Measurements from ENCODE around the gene SYNC. TPM values are rescaled to one million over a fixed set of nuclear protein-coding genes. Genes with fewer than 3 reads are reported as not detected.

Gene SYNC
- polyA plus RNA-seq, 3 donors: 0.05 TPM; not detected in 2

- 93% methylated on average over 8 of the region's 12 CpGs for WGBS (ENCODE audit: insufficient coverage)
- Histone ChIP-seq H3K4me3 (replicated peaks in 1 of 3; ENCODE audit: low read depth in 2 of 3, low read length in 3 of 3) (no peak overlapping the region), H3K9me3 (replicated peaks in 1 of 2; ENCODE audit: control insufficient read depth in 1 of 2, insufficient read depth in 1 of 2, low read length in 2 of 2) (no peaks in the 10 kb centered on the region), H3K9ac (ENCODE audit: insufficient read depth, low read length, poor library complexity, severe bottlenecking) (no peak overlapping the region), H3K27ac (ENCODE audit: low read depth in 1 of 2, low read length in 2 of 2) (no peak overlapping the region), H3K4me1 (ENCODE audit: control insufficient read depth in 1 of 2, insufficient read depth in 2 of 2, low read length in 2 of 2) (no peaks in the 10 kb centered on the region), H3K36me3 (replicated peaks in 1 of 2; ENCODE audit: control insufficient read depth in 1 of 2, insufficient read depth in 2 of 2, low read length in 2 of 2) (peaks cover 88 to 94% of the 10 kb centered on the region in 2 donors), H3K79me2 (ENCODE audit: insufficient read depth, low read length) (peaks cover 38% of the 10 kb centered on the region), H3K27me3 (ENCODE audit: control insufficient read depth in 2 of 2, insufficient read depth in 2 of 2, low read length in 2 of 2) (no peaks in the 10 kb centered on the region), H2AFZ (ENCODE audit: insufficient read depth, low read depth, low read length, poor library complexity, severe bottlenecking) (no peak overlapping the region), H3K4me2 (replicated peaks; ENCODE audit: extremely low read depth, low read length, poor library complexity, severe bottlenecking) (no peak overlapping the region), H4K20me1 (ENCODE audit: insufficient read depth, low read length) (peaks cover 49% of the 10 kb centered on the region)
- no peaks in the 10 kb centered on the region for H3K27me3 Mint-ChIP-seq (ENCODE audit: low read depth in 3 of 3)
- no peak for TF ChIP-seq CTCF (IDR thresholded peaks at IDR 0.05)
- H3K36me3 Mint-ChIP-seq: peaks cover 68 to 94% of the 10 kb centered on the region in 2 donors
- intact Hi-C loops (cut with micrococcal nuclease): no loop called here
- H3K27ac Mint-ChIP-seq: peak overlapping the region in 1 of 7 donors; percentile 3
- H3K4me1 Mint-ChIP-seq: no peaks in the 10 kb centered on the region
- H3K4me3 Mint-ChIP-seq: no peak overlapping the region
- H3K9me3 Mint-ChIP-seq: no peaks in the 10 kb centered on the region
- DNase-seq: no peak
Observed at GRCh38 chr1:32666901-32667566, 35.5 kb downstream of the SYNC start.

DNA sequence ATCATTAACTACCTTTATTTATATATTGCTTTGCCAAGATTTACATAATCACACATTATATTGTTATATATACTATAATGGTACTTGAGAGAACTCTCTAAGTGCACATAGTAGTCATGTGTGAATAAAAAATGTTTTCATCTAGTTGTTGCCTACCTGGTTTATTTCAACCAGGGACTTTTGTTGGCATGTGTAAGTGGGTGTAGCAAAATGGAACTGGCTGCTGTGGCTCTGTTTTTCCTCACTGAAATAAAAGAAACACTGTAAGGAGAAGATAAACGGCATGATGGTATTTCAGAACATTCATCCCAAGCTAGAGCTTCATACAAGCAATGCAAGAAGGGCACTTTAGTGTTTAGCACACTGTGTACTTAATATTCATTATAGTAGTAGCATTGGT, 36.7 kb downstream of the SYNC start:
- H3K9me3 ChIP-seq (replicated peaks in 1 of 2; ENCODE audit: control insufficient read depth in 1 of 2, insufficient read depth in 1 of 2, low read length in 2 of 2): no peaks in the 10 kb centered on the region
- DNase-seq: no peak
- Mint-ChIP-seq H3K36me3 (peaks cover 68 to 94% of the 10 kb centered on the region in 2 donors), H3K9me3 (no peaks in the 10 kb centered on the region), H3K4me3 (no peak overlapping the region), H3K4me1 (no peaks in the 10 kb centered on the region), H3K27ac (no peak overlapping the region), H3K27me3 (ENCODE audit: low read depth in 3 of 3) (no peaks in the 10 kb centered on the region)
- no peaks in the 10 kb centered on the region for H3K4me1 ChIP-seq (ENCODE audit: control insufficient read depth in 1 of 2, insufficient read depth in 2 of 2, low read length in 2 of 2)
- no CpG with 5 or more reads among the region's 1 CpG for WGBS (ENCODE audit: insufficient coverage)
- H3K36me3 ChIP-seq (replicated peaks in 1 of 2; ENCODE audit: control insufficient read depth in 1 of 2, insufficient read depth in 2 of 2, low read length in 2 of 2): peaks cover 87 to 94% of the 10 kb centered on the region in 2 donors
- intact Hi-C loops (cut with micrococcal nuclease): no loop called here
- no peak overlapping the region for H3K4me2 ChIP-seq (replicated peaks; ENCODE audit: extremely low read depth, low read length, poor library complexity, severe bottlenecking)
- peaks cover 57% of the 10 kb centered on the region for H4K20me1 ChIP-seq (ENCODE audit: insufficient read depth, low read length)
- H2AFZ ChIP-seq (ENCODE audit: insufficient read depth, low read depth, low read length, poor library complexity, severe bottlenecking): no peak overlapping the region
- TF ChIP-seq CTCF (IDR thresholded peaks at IDR 0.05): no peak
- H3K4me3 ChIP-seq (replicated peaks in 1 of 3; ENCODE audit: low read depth in 2 of 3, low read length in 3 of 3): no peak overlapping the region
- H3K27ac ChIP-seq (ENCODE audit: low read depth in 1 of 2, low read length in 2 of 2): no peak overlapping the region
- no peaks in the 10 kb centered on the region for H3K27me3 ChIP-seq (ENCODE audit: control insufficient read depth in 2 of 2, insufficient read depth in 2 of 2, low read length in 2 of 2)
- H3K9ac ChIP-seq (ENCODE audit: insufficient read depth, low read length, poor library complexity, severe bottlenecking): no peak overlapping the region
- peaks cover 49% of the 10 kb centered on the region for H3K79me2 ChIP-seq (ENCODE audit: insufficient read depth, low read length)

Measured in CD14-positive monocyte (primary cell).